Keratinocyte (primary cell): ENCODE results near the gene OR9A4. TPM values are rescaled to one million over a fixed set of nuclear protein-coding genes. Genes with fewer than 3 reads are reported as not detected.

Experiments used
- DNase-seq: peaks from one replicate; pipeline ENCODE4 v3.0.0-alpha.2; 2011; ENCODE audit warnings: low read depth, missing footprints, low spot score
- FAIRE-seq: peaks from 2 replicates; lab custom pipeline; 2011; peaks lifted over from hg19 to GRCh38; lab: Jason Lieb, UNC
- H2AFZ ChIP-seq: 2 replicates; pipeline ENCODE4 v1.6.0; 2012; ENCODE audit warnings: low read length, control low read depth, inconsistent platforms; ENCODE audit not compliant: control insufficient read depth
- H3K27ac ChIP-seq: 2 replicates; pipeline ENCODE4 v1.5.1; 2011; ENCODE audit warnings: low read length; ENCODE audit not compliant: control insufficient read depth, insufficient read depth
- H3K27me3 ChIP-seq: 3 replicates; pipeline ENCODE4 v1.6.0; 2011; ENCODE audit warnings: low read length; ENCODE audit not compliant: control insufficient read depth, insufficient read depth; ENCODE audit errors: extremely low read depth
- H3K36me3 ChIP-seq, 2 experiments: 2 replicates in 1 of 2; 3 replicates in 1 of 2; pipeline ENCODE4 v1.5.1; 2011; ENCODE audit warnings: low read length in 2 of 2, mild to moderate bottlenecking in 1 of 2; ENCODE audit not compliant: control insufficient read depth in 2 of 2, insufficient read depth in 2 of 2; ENCODE audit errors: extremely low read depth in 1 of 2
- H3K4me1 ChIP-seq: 3 replicates; pipeline ENCODE4 v1.5.1; 2011; ENCODE audit warnings: low read length; ENCODE audit not compliant: control insufficient read depth, insufficient read depth; ENCODE audit errors: extremely low read depth
- H3K4me2 ChIP-seq: 3 replicates; pipeline ENCODE4 v1.6.0; 2011; ENCODE audit warnings: low read depth, low read length; ENCODE audit not compliant: control insufficient read depth, insufficient read depth; ENCODE audit errors: extremely low read depth
- H3K4me3 ChIP-seq, 3 experiments: fragments of 200-600 bp in 1 of 3; sonication (generic) in 1 of 3; 2 replicates in 2 of 3; 3 replicates in 1 of 3; pipeline ENCODE4 v1.5.1; 2011 to 2016; ENCODE audit warnings: low read length in 3 of 3, mild to moderate bottlenecking in 3 of 3, control low read depth in 2 of 3, inconsistent platforms in 1 of 3, low read depth in 1 of 3, mixed read lengths in 1 of 3, mixed run types in 1 of 3, moderate library complexity in 1 of 3; ENCODE audit not compliant: control insufficient read depth in 2 of 3, insufficient read depth in 2 of 3; ENCODE audit errors: extremely low read depth in 1 of 3
- H3K79me2 ChIP-seq: 2 replicates; pipeline ENCODE4 v1.6.0; 2012; ENCODE audit warnings: low read length; ENCODE audit not compliant: control insufficient read depth, insufficient read depth
- H3K9ac ChIP-seq: 3 replicates; pipeline ENCODE4 v1.6.0; 2011; ENCODE audit warnings: low read length; ENCODE audit not compliant: control insufficient read depth, insufficient read depth; ENCODE audit errors: extremely low read depth
- H3K9me1 ChIP-seq: 3 replicates; pipeline ENCODE4 v1.6.0; 2011; ENCODE audit warnings: low read length; ENCODE audit not compliant: control insufficient read depth, insufficient read depth; ENCODE audit errors: extremely low read depth
- H3K9me3 ChIP-seq: 2 replicates; pipeline ENCODE4 v1.5.1; 2012; ENCODE audit warnings: low read depth, low read length; ENCODE audit not compliant: control insufficient read depth
- H4K20me1 ChIP-seq: 3 replicates; pipeline ENCODE4 v1.6.0; 2011; ENCODE audit warnings: low read length; ENCODE audit not compliant: control insufficient read depth, insufficient read depth; ENCODE audit errors: extremely low read depth
- EZH2 ChIP-seq: IDR thresholded peaks from one replicate; pipeline ENCODE4 v1.6.1; 2012; ENCODE audit warnings: inconsistent platforms, mild to moderate bottlenecking, low read length, moderate library complexity
- dilution Hi-C: fragments of 300-500 bp; cut with MboI; formaldehyde crosslinking; loops from one replicate; pipeline ENCODE4 v1.7.0; 2020; ENCODE audit warnings: low sequenced_read_pairs; ENCODE audit not compliant: extremely low pct_ligation_motif_present
- polyA plus RNA-seq, 5 experiments: library from polyadenylated mRNA; depleted of rRNA in 3 of 5; stranded (reverse) in 3 of 5; stranded (forward) in 1 of 5; unstranded in 1 of 5; fragments of >200 nt; gene quantifications; 1 replicate in 1 of 5; 2 replicates in 3 of 5; 3 replicates in 1 of 5; pipeline versions ENCODE4 v1.2.1 to v1.2.3, GENCODE V29; 2011 to 2012; ENCODE audit warnings: missing spikeins in 2 of 5, low read depth in 1 of 5, low replicate concordance in 1 of 5
- TF ChIP-seq, protein P1 (sequence below), 3 experiments: IDR thresholded peaks in 1 of 3; conservative IDR thresholded peaks in 1 of 3; optimal IDR thresholded peaks in 1 of 3; 2 replicates in 2 of 3; 3 replicates in 1 of 3; pipeline versions ENCODE3 to v1.5.1; 2011; ENCODE audit warnings: low read length in 3 of 3, mild to moderate bottlenecking in 3 of 3, moderate library complexity in 2 of 3, control low read depth in 1 of 3, inconsistent platforms in 1 of 3; ENCODE audit not compliant: insufficient read depth in 2 of 3; ENCODE audit errors: extremely low read depth in 1 of 3

Gene OR9A4
- polyA plus RNA-seq, 1 donor (not counting 4 experiments of a cell fraction or from before 2014, with no cell fraction given) = not detected

DNA sequence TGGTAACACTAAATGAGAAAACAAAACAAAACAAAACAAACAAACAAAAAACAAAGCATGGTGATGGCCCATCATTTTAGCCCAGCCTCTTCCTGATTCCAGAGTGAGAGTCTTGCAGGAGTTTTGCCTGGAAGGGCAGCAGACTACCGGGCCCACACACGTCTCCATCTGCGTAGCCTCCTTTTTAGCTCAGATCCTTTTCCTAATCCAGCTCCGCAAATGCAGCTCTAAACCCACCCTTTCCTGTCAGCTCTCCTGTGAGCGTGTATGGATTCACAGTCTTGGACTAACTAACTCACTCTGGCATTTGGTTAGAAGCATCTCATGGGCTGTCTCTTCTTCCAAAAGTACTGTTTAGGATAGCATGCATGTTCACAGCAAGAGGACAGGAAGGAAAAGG, 14.0 kb downstream of the OR9A4 start:
- no peaks in the 10 kb centered on the region for H3K27me3 ChIP-seq
- H3K9ac ChIP-seq = no peak overlapping the region
- H3K4me2 ChIP-seq = no peak overlapping the region
- no peaks in the 10 kb centered on the region for H3K79me2 ChIP-seq
- no peaks in the 10 kb centered on the region for H3K9me1 ChIP-seq
- no peaks in the 10 kb centered on the region for H3K4me1 ChIP-seq
- no peaks in the 10 kb centered on the region for H3K9me3 ChIP-seq
- dilution Hi-C loops = no loop called here
- H3K27ac ChIP-seq = no peak overlapping the region
- FAIRE-seq (no peak), DNase-seq (no peak)
- no peaks in the 10 kb centered on the region for H4K20me1 ChIP-seq
- TF ChIP-seq, protein P1, sequence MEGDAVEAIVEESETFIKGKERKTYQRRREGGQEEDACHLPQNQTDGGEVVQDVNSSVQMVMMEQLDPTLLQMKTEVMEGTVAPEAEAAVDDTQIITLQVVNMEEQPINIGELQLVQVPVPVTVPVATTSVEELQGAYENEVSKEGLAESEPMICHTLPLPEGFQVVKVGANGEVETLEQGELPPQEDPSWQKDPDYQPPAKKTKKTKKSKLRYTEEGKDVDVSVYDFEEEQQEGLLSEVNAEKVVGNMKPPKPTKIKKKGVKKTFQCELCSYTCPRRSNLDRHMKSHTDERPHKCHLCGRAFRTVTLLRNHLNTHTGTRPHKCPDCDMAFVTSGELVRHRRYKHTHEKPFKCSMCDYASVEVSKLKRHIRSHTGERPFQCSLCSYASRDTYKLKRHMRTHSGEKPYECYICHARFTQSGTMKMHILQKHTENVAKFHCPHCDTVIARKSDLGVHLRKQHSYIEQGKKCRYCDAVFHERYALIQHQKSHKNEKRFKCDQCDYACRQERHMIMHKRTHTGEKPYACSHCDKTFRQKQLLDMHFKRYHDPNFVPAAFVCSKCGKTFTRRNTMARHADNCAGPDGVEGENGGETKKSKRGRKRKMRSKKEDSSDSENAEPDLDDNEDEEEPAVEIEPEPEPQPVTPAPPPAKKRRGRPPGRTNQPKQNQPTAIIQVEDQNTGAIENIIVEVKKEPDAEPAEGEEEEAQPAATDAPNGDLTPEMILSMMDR (optimal IDR thresholded peaks at IDR 0.05 in 1 of 3, IDR thresholded peaks at IDR 0.05 in 1 of 3, conservative IDR thresholded peaks at IDR 0.05 in 1 of 3; ENCODE audit: extremely low read depth in 1 of 3, insufficient read depth in 2 of 3, low read length in 3 of 3) = no peak
- TF ChIP-seq EZH2 = no peak
- no peak overlapping the region for H2AFZ ChIP-seq
- H3K4me3 ChIP-seq = no peak overlapping the region
- no peaks in the 10 kb centered on the region for H3K36me3 ChIP-seq

GRCh38 chr7:141941075-141941474, 24.9 kb downstream of the OR9A4 start:
- Histone ChIP-seq H3K9me3 (no peaks in the 10 kb centered on the region), H3K27me3 (no peaks in the 10 kb centered on the region), H3K9me1 (no peaks in the 10 kb centered on the region), H4K20me1 (no peaks in the 10 kb centered on the region), H2AFZ (no peak overlapping the region), H3K4me2 (no peak overlapping the region), H3K4me1 (peaks cover 14% of the 10 kb centered on the region), H3K36me3 (no peaks in the 10 kb centered on the region), H3K4me3 (no peak overlapping the region), H3K79me2 (no peaks in the 10 kb centered on the region), H3K27ac (no peak overlapping the region), H3K9ac (no peak overlapping the region)
- FAIRE-seq (no peak), DNase-seq (no peak)
- TF ChIP-seq EZH2 = no peak
- TF ChIP-seq, protein P1 (optimal IDR thresholded peaks at IDR 0.05 in 1 of 3, IDR thresholded peaks at IDR 0.05 in 1 of 3, conservative IDR thresholded peaks at IDR 0.05 in 1 of 3; ENCODE audit: extremely low read depth in 1 of 3, insufficient read depth in 2 of 3, low read length in 3 of 3) = no peak
- dilution Hi-C loops = no loop called here
